MCF 10A (cell line): ENCODE results near the gene ZNF212. TPM values are rescaled to one million over a fixed set of nuclear protein-coding genes. Genes with fewer than 3 reads are reported as not detected.

Experiments
- BruUV-seq: library from RNA; stranded (reverse); fragments of 400-500 nt; replicated peaks from 2 replicates; lab custom pipeline; 2021; lab: Mats Ljungman, UMichigan
- CTCF ChIA-PET: fragments of 300-600 bp; sonication (Branson Sonifier 250); formaldehyde crosslinking; extraction: SDS; loops from one replicate; lab custom pipeline; 2021; ENCODE audit warnings: antibody characterized with exemption, inconsistent platforms; lab: Yijun Ruan, JAX
- POLR2A ChIA-PET: fragments of 300-600, 350-650 bp; sonication (Branson Sonifier 250); formaldehyde crosslinking; extraction: SDS; loops from one replicate; lab custom pipeline; 2020; ENCODE audit warnings: antibody characterized with exemption, inconsistent platforms; lab: Yijun Ruan, JAX
- DNase-seq: peaks from one replicate; pipeline ENCODE4 v3.0.0-alpha.2; 2018; ENCODE audit not compliant: unreplicated experiment
- H3K27ac Mint-ChIP-seq: one replicate; pipeline ENCODE4 v1.8.0; 2022; ENCODE audit warnings: mild to moderate bottlenecking, low read depth, mixed read lengths; ENCODE audit not compliant: unreplicated experiment
- H3K27me3 Mint-ChIP-seq: one replicate; pipeline ENCODE4 v1.8.0; 2022; ENCODE audit warnings: mixed read lengths; ENCODE audit not compliant: insufficient read depth, unreplicated experiment
- H3K36me3 Mint-ChIP-seq: one replicate; pipeline ENCODE4 v1.8.0; 2022; ENCODE audit warnings: mild to moderate bottlenecking, moderate library complexity, mixed read lengths; ENCODE audit not compliant: insufficient read depth, unreplicated experiment
- H3K4me1 Mint-ChIP-seq: one replicate; pipeline ENCODE4 v1.8.0; 2022; ENCODE audit warnings: mixed read lengths; ENCODE audit not compliant: insufficient read depth, unreplicated experiment
- H3K4me3 Mint-ChIP-seq: one replicate; pipeline ENCODE4 v1.8.0; 2022; ENCODE audit warnings: mild to moderate bottlenecking, moderate library complexity, mixed read lengths; ENCODE audit not compliant: unreplicated experiment
- H3K9me3 Mint-ChIP-seq: one replicate; pipeline ENCODE4 v1.8.0; 2022; ENCODE audit warnings: mixed read lengths; ENCODE audit not compliant: unreplicated experiment
- CTCF ChIP-seq: fragments of 200-600 bp; IDR thresholded peaks from one replicate; pipeline ENCODE4 v1.8.0; 2022; ENCODE audit warnings: antibody characterized with exemption, mild to moderate bottlenecking; ENCODE audit not compliant: unreplicated experiment
- intact Hi-C: fragments of 100-400 bp; cut with micrococcal nuclease; formaldehyde crosslinking; loops from 2 replicates; pipeline ENCODE4 v1.14.1; 2022
- total RNA-seq: library from RNA; stranded (reverse); gene quantifications from 2 replicates; pipeline ENCODE4 v1.2.3, GENCODE V29; 2022

The ZNF212 gene
- total RNA-seq, 1 experiment from 2014 or later, result 10.5 TPM

DNA sequence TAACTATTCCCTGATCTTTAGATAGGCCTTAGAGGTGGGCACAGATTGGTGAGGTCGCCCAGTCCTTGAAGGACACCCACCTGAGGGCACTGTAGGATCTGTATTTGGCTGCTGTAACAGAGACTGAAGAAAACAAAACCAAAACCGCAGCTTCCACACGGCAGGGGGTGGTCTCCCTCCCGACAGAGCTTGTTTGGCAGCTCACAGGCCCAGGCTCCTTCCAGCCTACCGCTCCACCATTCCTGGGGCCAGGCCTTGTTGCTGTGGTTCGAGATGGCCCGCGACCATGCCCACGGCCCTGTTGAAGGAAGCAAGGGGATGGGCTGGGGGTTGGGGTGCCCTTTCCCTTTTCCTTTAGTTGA is 53.0 kb downstream of the ZNF212 start:
- CTCF ChIA-PET, result interaction anchor here (0.5 to 2.5 kb wide), 3 partner anchors 17 to 182 kb away, joined by 3 to 8 read pairs (median 3); no protein-coding TSS in a partner anchor
- intact Hi-C loops, result no loop called here
- no peak for TF ChIP-seq CTCF

GRCh38 chr7:149293338-149293737 is 53.9 kb downstream of the ZNF212 start:
- H3K9me3 Mint-ChIP-seq, result no peaks in the 10 kb centered on the region
- H3K36me3 Mint-ChIP-seq, result peaks cover 38% of the 10 kb centered on the region
- H3K27ac Mint-ChIP-seq, result no peak overlapping the region
- H3K4me3 Mint-ChIP-seq, result no peak overlapping the region
- POLR2A ChIA-PET, result no interaction called here
- H3K27me3 Mint-ChIP-seq, result no peaks in the 10 kb centered on the region
- no peak for DNase-seq
- intact Hi-C loops, result no loop called here
- CTCF ChIA-PET, result interaction anchor here (2.5 kb wide), 1 partner anchor 18 kb away, joined by 8 read pairs; no protein-coding TSS in a partner anchor
- TF ChIP-seq CTCF, result no peak
- no peaks in the 10 kb centered on the region for H3K4me1 Mint-ChIP-seq
- BruUV-seq, result no TSS peak

More for the DNA sequence above, 53.0 kb downstream of the ZNF212 start:
- Mint-ChIP-seq H3K9me3 (no peaks in the 10 kb centered on the region), H3K27ac (no peak overlapping the region), H3K27me3 (no peaks in the 10 kb centered on the region), H3K4me3 (no peak overlapping the region), H3K36me3 (peaks cover 35% of the 10 kb centered on the region), H3K4me1 (no peaks in the 10 kb centered on the region)
- no peak for DNase-seq
- POLR2A ChIA-PET, result interaction anchor here (1.1 kb wide), 1 partner anchor 30 kb away, joined by 3 read pairs; the partner anchor contains the start of gene ZNF783
- BruUV-seq, result no TSS peak

DNA sequence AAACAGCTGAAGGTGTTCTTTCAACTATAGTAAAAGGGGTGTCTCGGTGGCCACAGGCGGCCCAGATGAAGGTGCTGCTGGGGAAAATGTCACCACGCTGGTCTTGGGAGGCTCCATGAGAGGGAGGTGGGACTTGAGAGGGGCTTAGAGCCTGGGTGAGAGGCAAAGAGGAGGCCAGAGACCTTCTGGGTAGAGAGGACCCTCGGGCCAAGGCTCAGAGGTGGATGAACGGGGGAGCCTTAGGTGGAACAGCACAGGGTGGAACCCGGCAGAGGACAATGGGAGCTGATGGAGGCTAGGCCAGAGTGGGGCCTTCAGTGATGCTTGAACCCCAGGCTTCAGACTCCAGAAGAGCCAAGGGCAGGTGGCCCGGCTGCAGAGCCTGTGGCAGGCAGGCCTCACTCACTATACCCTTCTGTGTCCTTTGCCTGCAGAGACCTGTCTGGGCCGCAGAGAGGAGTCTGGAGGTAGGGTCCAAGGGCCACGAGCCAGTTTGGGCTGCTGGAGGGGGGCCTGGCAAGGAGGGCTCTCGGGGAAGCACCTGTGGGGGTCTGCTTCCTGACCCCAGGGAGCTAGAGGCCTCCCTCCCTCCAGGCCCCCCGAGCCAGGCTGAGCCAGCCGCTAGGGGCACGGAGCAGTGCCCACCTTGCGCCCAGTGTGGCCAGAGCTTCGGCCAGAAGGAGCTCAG is 54.6 kb downstream of the ZNF212 start:
- no TSS peak for BruUV-seq
- intact Hi-C loops, result no loop called here
- TF ChIP-seq CTCF, result no peak
- CTCF ChIA-PET, result interaction anchor here (0.6 kb wide), 1 partner anchor 64 kb away, joined by 3 read pairs; no protein-coding TSS in a partner anchor
- H3K27me3 Mint-ChIP-seq, result no peaks in the 10 kb centered on the region
- POLR2A ChIA-PET, result no interaction called here
- H3K27ac Mint-ChIP-seq, result no peak overlapping the region
- H3K9me3 Mint-ChIP-seq, result no peaks in the 10 kb centered on the region
- peaks cover 36% of the 10 kb centered on the region for H3K36me3 Mint-ChIP-seq
- no peaks in the 10 kb centered on the region for H3K4me1 Mint-ChIP-seq
- H3K4me3 Mint-ChIP-seq, result no peak overlapping the region
- DNase-seq, result no peak

- CTCF ChIA-PET, result interaction anchor here (0.6 to 0.8 kb wide), 3 partner anchors 33 to 133 kb away, joined by 3 to 4 read pairs (median 3); no protein-coding TSS in a partner anchor
Measured at GRCh38 chr7:149294634-149295480, 55.4 kb downstream of the ZNF212 start.

More at GRCh38 chr7:149294634-149295480, 55.4 kb downstream of the ZNF212 start:
- H3K4me3 Mint-ChIP-seq, result no peak overlapping the region
- H3K9me3 Mint-ChIP-seq, result no peaks in the 10 kb centered on the region
- POLR2A ChIA-PET, result no interaction called here
- H3K4me1 Mint-ChIP-seq, result no peaks in the 10 kb centered on the region
- no peak overlapping the region for H3K27ac Mint-ChIP-seq
- H3K36me3 Mint-ChIP-seq, result peaks cover 36% of the 10 kb centered on the region
- intact Hi-C loops, result no loop called here
- no peaks in the 10 kb centered on the region for H3K27me3 Mint-ChIP-seq
- no TSS peak for BruUV-seq
- no peak for DNase-seq
- no peak for TF ChIP-seq CTCF
